ENCODE data around the gene ZNF679.

ZNF679 gene

GRCh38 chr7:64310426-64310825 is 82.2 kb downstream of the ZNF679 start:
- no peak overlapping the region for H3K27ac ChIP-seq (ENCODE audit: low read length, poor library complexity, severe bottlenecking)
- no peak overlapping the region for H2BK120ac ChIP-seq (ENCODE audit: low read depth, low read length)
- H3K9ac ChIP-seq (ENCODE audit: low read length) = no peak overlapping the region
- no peak overlapping the region for H3K23ac ChIP-seq (ENCODE audit: low read length in 2 of 2)
- no peak overlapping the region for H2AFZ ChIP-seq (ENCODE audit: low read depth, low read length)
- H2BK12ac ChIP-seq (ENCODE audit: low read length in 2 of 2) = no peak overlapping the region
- no peaks in the 10 kb centered on the region for H3K9me3 ChIP-seq (ENCODE audit: control insufficient read depth, low read length)
- H3K27me3 ChIP-seq (ENCODE audit: control insufficient read depth in 1 of 2, insufficient read depth in 1 of 2, low read length in 2 of 2) = no peaks in the 10 kb centered on the region
- H3K79me1 ChIP-seq (replicated peaks; ENCODE audit: low read length, poor library complexity, severe bottlenecking) = no peaks in the 10 kb centered on the region
- H2BK5ac ChIP-seq (ENCODE audit: low read depth, low read length, poor library complexity, severe bottlenecking) = no peak overlapping the region
- WGBS = 81% methylated on average over 3 of the region's 3 CpGs
- H3K4me1 ChIP-seq (ENCODE audit: control insufficient read depth, insufficient read depth, low read depth, low read length) = no peaks in the 10 kb centered on the region
- no peak overlapping the region for H2BK15ac ChIP-seq (ENCODE audit: low read depth, poor library complexity, severe bottlenecking)
- H4K91ac ChIP-seq (ENCODE audit: low read length) = no peak overlapping the region
- H2AK5ac ChIP-seq (ENCODE audit: low read length, severe bottlenecking) = no peak overlapping the region
- no peak overlapping the region for H4K8ac ChIP-seq (ENCODE audit: low read length)
- H3K18ac ChIP-seq (ENCODE audit: low read depth in 1 of 2, low read length in 2 of 2) = no peak overlapping the region
- no peak overlapping the region for H3K4ac ChIP-seq (ENCODE audit: low read depth in 1 of 2, low read length in 2 of 2)
- DNase-seq = no peak
- no peaks in the 10 kb centered on the region for H3K36me3 ChIP-seq (ENCODE audit: control insufficient read depth in 1 of 2, insufficient read depth in 2 of 2, low read depth in 1 of 2, low read length in 2 of 2)
- H3K4me2 ChIP-seq (ENCODE audit: low read length, poor library complexity, severe bottlenecking) = no peak overlapping the region
- no peak overlapping the region for H3K4me3 ChIP-seq (ENCODE audit: insufficient read depth in 1 of 2, low read depth in 1 of 2, low read length in 2 of 2)
- no peak overlapping the region for H3K14ac ChIP-seq (ENCODE audit: low read length in 2 of 2)

GRCh38 chr7:64312826-64313225 is 84.6 kb downstream of the ZNF679 start:
- 28% methylated on average over 2 of the region's 2 CpGs for WGBS

GRCh38 chr7:64313740-64314491 is 85.6 kb downstream of the ZNF679 start, which contains the start of gene ZNF736:
TSS of gene ZNF736 (plus strand) at chr7:64313961. CDS start at chr7:64314151, 190 bp downstream.
- H2AFZ ChIP-seq (ENCODE audit: low read depth, low read length) = no peak within 1 kb of the TSS
- no peak within 1 kb of the TSS for H3K23ac ChIP-seq (ENCODE audit: low read length in 2 of 2)
- whole genome bisulfite sequencing = 84% methylated on average over 32 of the region's 33 CpGs
- H3K9ac ChIP-seq (ENCODE audit: low read length) = peak within 1 kb of the TSS; percentile 100
- no peak within 1 kb of the TSS for H3K18ac ChIP-seq (ENCODE audit: low read depth in 1 of 2, low read length in 2 of 2)
- H3K36me3 ChIP-seq (ENCODE audit: control insufficient read depth in 1 of 2, insufficient read depth in 2 of 2, low read depth in 1 of 2, low read length in 2 of 2) = peaks cover 0 to 8% of the 10 kb centered on the region in 2 experiments
- H2BK15ac ChIP-seq (ENCODE audit: low read depth, poor library complexity, severe bottlenecking) = no peak within 1 kb of the TSS
- peak within 1 kb of the TSS in 1 of 2 experiments; percentile 99 for H3K4me3 ChIP-seq (ENCODE audit: insufficient read depth in 1 of 2, low read depth in 1 of 2, low read length in 2 of 2)
- H4K91ac ChIP-seq (ENCODE audit: low read length) = no peak within 1 kb of the TSS
- no peak within 1 kb of the TSS for H3K4ac ChIP-seq (ENCODE audit: low read depth in 1 of 2, low read length in 2 of 2)
- no peaks in the 10 kb centered on the region for H3K27me3 ChIP-seq (ENCODE audit: control insufficient read depth in 1 of 2, insufficient read depth in 1 of 2, low read length in 2 of 2)
- DNase-seq = no peak
- no peak within 1 kb of the TSS for H2BK12ac ChIP-seq (ENCODE audit: low read length in 2 of 2)
- H2BK5ac ChIP-seq (ENCODE audit: low read depth, low read length, poor library complexity, severe bottlenecking) = no peak within 1 kb of the TSS
- H3K27ac ChIP-seq (ENCODE audit: low read length, poor library complexity, severe bottlenecking) = no peak within 1 kb of the TSS
- no peaks in the 10 kb centered on the region for H3K4me1 ChIP-seq (ENCODE audit: control insufficient read depth, insufficient read depth, low read depth, low read length)
- no peak within 1 kb of the TSS for H3K4me2 ChIP-seq (ENCODE audit: low read length, poor library complexity, severe bottlenecking)
- H3K14ac ChIP-seq (ENCODE audit: low read length in 2 of 2) = no peak within 1 kb of the TSS
- no peak within 1 kb of the TSS for H2BK120ac ChIP-seq (ENCODE audit: low read depth, low read length)
- H3K79me1 ChIP-seq (replicated peaks; ENCODE audit: low read length, poor library complexity, severe bottlenecking) = no peaks in the 10 kb centered on the region
- H2AK5ac ChIP-seq (ENCODE audit: low read length, severe bottlenecking) = no peak within 1 kb of the TSS
- H4K8ac ChIP-seq (ENCODE audit: low read length) = no peak within 1 kb of the TSS
- peaks cover 18% of the 10 kb centered on the region for H3K9me3 ChIP-seq (ENCODE audit: control insufficient read depth, low read length)

More at GRCh38 chr7:64312826-64313225, 84.6 kb downstream of the ZNF679 start:
- no peak for DNase-seq
- Histone ChIP-seq H3K36me3 (ENCODE audit: control insufficient read depth in 1 of 2, insufficient read depth in 2 of 2, low read depth in 1 of 2, low read length in 2 of 2) (peaks cover 0 to 8% of the 10 kb centered on the region in 2 experiments), H3K79me1 (replicated peaks; ENCODE audit: low read length, poor library complexity, severe bottlenecking) (no peaks in the 10 kb centered on the region), H3K18ac (ENCODE audit: low read depth in 1 of 2, low read length in 2 of 2) (no peak overlapping the region), H3K4ac (ENCODE audit: low read depth in 1 of 2, low read length in 2 of 2) (no peak overlapping the region), H3K9ac (ENCODE audit: low read length) (no peak overlapping the region), H4K8ac (ENCODE audit: low read length) (no peak overlapping the region), H4K91ac (ENCODE audit: low read length) (no peak overlapping the region), H2BK120ac (ENCODE audit: low read depth, low read length) (no peak overlapping the region), H2BK15ac (ENCODE audit: low read depth, poor library complexity, severe bottlenecking) (no peak overlapping the region), H2BK5ac (ENCODE audit: low read depth, low read length, poor library complexity, severe bottlenecking) (no peak overlapping the region), H3K27me3 (ENCODE audit: control insufficient read depth in 1 of 2, insufficient read depth in 1 of 2, low read length in 2 of 2) (no peaks in the 10 kb centered on the region), H3K4me1 (ENCODE audit: control insufficient read depth, insufficient read depth, low read depth, low read length) (no peaks in the 10 kb centered on the region), H2AFZ (ENCODE audit: low read depth, low read length) (no peak overlapping the region), H3K4me2 (ENCODE audit: low read length, poor library complexity, severe bottlenecking) (no peak overlapping the region), H2BK12ac (ENCODE audit: low read length in 2 of 2) (no peak overlapping the region), H3K14ac (ENCODE audit: low read length in 2 of 2) (no peak overlapping the region), H3K27ac (ENCODE audit: low read length, poor library complexity, severe bottlenecking) (no peak overlapping the region), H3K4me3 (ENCODE audit: insufficient read depth in 1 of 2, low read depth in 1 of 2, low read length in 2 of 2) (no peak overlapping the region), H2AK5ac (ENCODE audit: low read length, severe bottlenecking) (no peak overlapping the region), H3K23ac (ENCODE audit: low read length in 2 of 2) (no peak overlapping the region), H3K9me3 (ENCODE audit: control insufficient read depth, low read length) (peaks cover 7% of the 10 kb centered on the region)

GRCh38 chr7:64314566-64314965 is 86.3 kb downstream of the ZNF679 start:
- no peak overlapping the region for H2AK5ac ChIP-seq (ENCODE audit: low read length, severe bottlenecking)

More at GRCh38 chr7:64314566-64314965, 86.3 kb downstream of the ZNF679 start:
- DNase-seq = no peak
- Histone ChIP-seq H4K8ac (ENCODE audit: low read length) (no peak overlapping the region), H3K4me3 (ENCODE audit: insufficient read depth in 1 of 2, low read depth in 1 of 2, low read length in 2 of 2) (peak overlapping the region in 1 of 2 experiments; percentile 99), H2AFZ (ENCODE audit: low read depth, low read length) (no peak overlapping the region), H3K23ac (ENCODE audit: low read length in 2 of 2) (no peak overlapping the region), H3K4ac (ENCODE audit: low read depth in 1 of 2, low read length in 2 of 2) (no peak overlapping the region), H3K9me3 (ENCODE audit: control insufficient read depth, low read length) (peaks cover 20% of the 10 kb centered on the region), H3K4me2 (ENCODE audit: low read length, poor library complexity, severe bottlenecking) (no peak overlapping the region), H2BK5ac (ENCODE audit: low read depth, low read length, poor library complexity, severe bottlenecking) (no peak overlapping the region), H3K27ac (ENCODE audit: low read length, poor library complexity, severe bottlenecking) (no peak overlapping the region), H4K91ac (ENCODE audit: low read length) (no peak overlapping the region), H2BK120ac (ENCODE audit: low read depth, low read length) (no peak overlapping the region), H2BK12ac (ENCODE audit: low read length in 2 of 2) (no peak overlapping the region), H2BK15ac (ENCODE audit: low read depth, poor library complexity, severe bottlenecking) (no peak overlapping the region), H3K79me1 (replicated peaks; ENCODE audit: low read length, poor library complexity, severe bottlenecking) (no peaks in the 10 kb centered on the region), H3K9ac (ENCODE audit: low read length) (peak overlapping the region; percentile 100), H3K14ac (ENCODE audit: low read length in 2 of 2) (no peak overlapping the region), H3K4me1 (ENCODE audit: control insufficient read depth, insufficient read depth, low read depth, low read length) (no peaks in the 10 kb centered on the region), H3K36me3 (ENCODE audit: control insufficient read depth in 1 of 2, insufficient read depth in 2 of 2, low read depth in 1 of 2, low read length in 2 of 2) (peaks cover 0 to 8% of the 10 kb centered on the region in 2 experiments), H3K27me3 (ENCODE audit: control insufficient read depth in 1 of 2, insufficient read depth in 1 of 2, low read length in 2 of 2) (no peaks in the 10 kb centered on the region), H3K18ac (ENCODE audit: low read depth in 1 of 2, low read length in 2 of 2) (no peak overlapping the region)
- 96% methylated on average over 8 of the region's 10 CpGs for WGBS

Measured in mesenchymal stem cell (in vitro differentiated cells and primary cell).